ENCODE data around the gene C1QTNF12. TPM values are rescaled to one million over a fixed set of nuclear protein-coding genes. Genes with fewer than 3 reads are reported as not detected.
A peak's percentile ranks its signal among the peaks of the same experiment; 100 is the strongest.

Gene C1QTNF12
- total and polyA plus RNA-seq, 2 experiments from 2014 or later, result 2.1 to 3.1 TPM

DNA sequence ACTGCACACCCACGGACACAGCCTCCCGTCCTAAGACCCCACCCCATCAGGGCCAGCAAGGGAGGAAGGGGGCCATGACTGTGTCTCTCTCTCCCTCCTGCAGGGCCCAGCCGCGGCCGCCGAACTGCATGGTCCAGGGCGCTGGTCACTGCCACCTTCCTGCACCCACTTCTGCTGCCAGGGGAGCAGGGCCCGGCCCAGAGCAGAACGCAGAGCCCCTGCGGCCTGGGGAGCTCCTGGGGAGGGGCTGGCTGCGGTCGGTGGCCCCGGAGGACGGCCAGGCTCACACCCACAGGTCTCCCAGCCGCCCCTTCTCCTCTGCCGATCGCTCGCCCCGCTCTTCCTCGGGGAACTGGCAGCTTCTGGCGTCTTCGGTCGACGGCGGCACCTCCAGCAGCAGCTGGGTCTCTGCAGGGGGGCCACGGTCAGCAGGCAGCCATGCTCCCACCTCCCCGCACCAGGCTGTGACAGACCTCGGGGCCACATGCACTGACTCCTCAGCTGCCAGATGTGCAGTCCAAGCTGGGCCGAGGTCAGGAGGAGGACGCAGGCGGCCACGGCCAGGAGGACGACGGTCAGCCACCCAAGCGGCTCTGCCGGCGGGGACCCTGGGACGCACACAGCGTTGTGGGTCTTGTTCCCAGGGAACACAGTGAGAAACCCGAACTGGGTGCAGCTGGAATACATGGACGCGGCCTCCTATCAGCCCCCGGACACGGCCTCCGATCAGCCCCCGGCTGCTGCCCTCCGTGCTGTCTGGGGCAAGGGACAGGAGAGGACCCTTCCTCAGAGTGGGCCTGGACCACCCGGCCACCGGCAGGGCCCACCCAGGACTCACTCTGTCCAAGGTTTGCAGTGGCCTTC, 42.7 kb downstream of the C1QTNF12 start:
- Histone ChIP-seq H2AFZ (no peak overlapping the region), H3K4me1 (ENCODE audit: insufficient read depth) (no peaks in the 10 kb centered on the region), H3K79me2 (ENCODE audit: insufficient read depth) (no peaks in the 10 kb centered on the region), H3K36me3 (ENCODE audit: low read depth) (no peaks in the 10 kb centered on the region), H3K4me2 (ENCODE audit: unreplicated experiment) (no peak overlapping the region), H3K9me3 (ENCODE audit: low read depth) (no peaks in the 10 kb centered on the region), H3F3A (ENCODE audit: insufficient read depth) (no peaks in the 10 kb centered on the region), H3K9me2 (ENCODE audit: insufficient read depth) (no peaks in the 10 kb centered on the region), H3K27me3 (replicated peaks; ENCODE audit: insufficient read depth) (no peaks in the 10 kb centered on the region), H3K27ac (no peak overlapping the region), H4K20me1 (ENCODE audit: insufficient read depth) (no peaks in the 10 kb centered on the region), H3K9ac (no peak overlapping the region), H3K4me3 (no peak overlapping the region)
- WGBS, 2 experiments (ENCODE audit: low coverage in 1 of 2, low lambda C conversion rate in 2 of 2, missing lambda C conversion rate in 2 of 2), result 65 to 70% methylated on average over 32 to 48 of the region's 49 CpGs
- TF ChIP-seq EZH2phosphoT487 (IDR thresholded peaks at IDR 0.05; ENCODE audit: insufficient read depth, low read depth), result no peak
- no peak for TF ChIP-seq EZH2 (IDR thresholded peaks at IDR 0.05; ENCODE audit: insufficient read depth, poor library complexity, severe bottlenecking)
- DNase-seq, result no peak
- in situ Hi-C loops (cut with MboI), result no loop called here

DNA sequence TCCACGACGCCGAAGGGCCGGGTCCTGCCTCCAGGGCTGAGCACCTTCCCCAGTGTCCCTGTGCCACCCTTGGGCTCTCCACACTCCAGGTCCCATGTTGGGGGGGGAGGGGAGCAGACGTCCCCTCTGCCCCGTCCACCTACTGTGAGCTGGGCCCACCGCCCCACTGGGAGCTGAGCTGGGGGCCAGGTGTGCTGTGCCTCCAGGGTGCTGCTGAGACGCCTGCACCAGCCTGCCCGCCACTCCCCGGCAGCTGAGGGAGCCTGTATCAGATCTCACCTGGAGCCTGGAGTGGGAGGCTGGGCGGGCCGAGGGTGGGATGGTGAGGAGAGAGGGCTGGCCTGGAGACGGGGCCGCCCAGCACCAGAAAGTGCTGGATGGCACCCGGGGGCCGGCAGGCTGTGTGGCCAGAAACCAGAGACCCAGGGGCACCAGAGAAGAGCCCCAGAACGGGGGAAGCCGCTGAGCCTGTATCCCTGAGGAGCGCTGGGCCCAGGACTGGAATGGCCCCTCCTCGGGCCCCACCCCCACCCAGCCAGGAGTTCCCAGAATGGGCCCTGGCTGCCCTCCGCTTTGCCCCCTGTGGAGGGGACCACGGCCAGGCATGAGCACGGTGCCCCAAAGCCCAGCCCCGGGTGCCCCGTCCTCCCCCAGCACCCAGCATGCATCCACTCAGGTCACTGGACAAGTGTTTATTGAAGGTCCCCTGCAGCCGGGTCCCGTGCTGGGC, 43.5 kb downstream of the C1QTNF12 start:
- TF ChIP-seq EZH2phosphoT487 (IDR thresholded peaks at IDR 0.05; ENCODE audit: insufficient read depth, low read depth) (no peak), EZH2 (IDR thresholded peaks at IDR 0.05; ENCODE audit: insufficient read depth, poor library complexity, severe bottlenecking) (no peak)
- Histone ChIP-seq H3F3A (ENCODE audit: insufficient read depth) (no peaks in the 10 kb centered on the region), H3K4me3 (no peak overlapping the region), H3K4me2 (ENCODE audit: unreplicated experiment) (no peak overlapping the region), H4K20me1 (ENCODE audit: insufficient read depth) (no peaks in the 10 kb centered on the region), H3K27me3 (replicated peaks; ENCODE audit: insufficient read depth) (no peaks in the 10 kb centered on the region), H3K9me2 (ENCODE audit: insufficient read depth) (no peaks in the 10 kb centered on the region), H3K27ac (no peak overlapping the region), H3K9me3 (ENCODE audit: low read depth) (no peaks in the 10 kb centered on the region), H2AFZ (no peak overlapping the region), H3K9ac (no peak overlapping the region), H3K36me3 (ENCODE audit: low read depth) (no peaks in the 10 kb centered on the region), H3K79me2 (ENCODE audit: insufficient read depth) (no peaks in the 10 kb centered on the region), H3K4me1 (ENCODE audit: insufficient read depth) (no peaks in the 10 kb centered on the region)
- in situ Hi-C loops (cut with MboI), result no loop called here
- WGBS, 2 experiments (ENCODE audit: low coverage in 1 of 2, low lambda C conversion rate in 2 of 2, missing lambda C conversion rate in 2 of 2), result 52 to 61% methylated on average over 17 to 24 of the region's 27 CpGs
- no peak for DNase-seq

- Histone ChIP-seq H3K4me2 (ENCODE audit: unreplicated experiment) (peak overlapping the region; percentile 77), H3K27me3 (replicated peaks; ENCODE audit: insufficient read depth) (no peaks in the 10 kb centered on the region), H3K9me3 (ENCODE audit: low read depth) (no peaks in the 10 kb centered on the region), H3K4me1 (ENCODE audit: insufficient read depth) (no peaks in the 10 kb centered on the region), H3K36me3 (ENCODE audit: low read depth) (no peaks in the 10 kb centered on the region), H4K20me1 (ENCODE audit: insufficient read depth) (no peaks in the 10 kb centered on the region), H3K79me2 (ENCODE audit: insufficient read depth) (no peaks in the 10 kb centered on the region), H2AFZ (peak overlapping the region; percentile 34), H3K9ac (peak overlapping the region; percentile 51), H3K4me3 (peak overlapping the region; percentile 63), H3F3A (ENCODE audit: insufficient read depth) (no peaks in the 10 kb centered on the region), H3K9me2 (ENCODE audit: insufficient read depth) (no peaks in the 10 kb centered on the region), H3K27ac (no peak overlapping the region)
- in situ Hi-C loops (cut with MboI), result no loop called here
- WGBS, 2 experiments (ENCODE audit: low coverage in 1 of 2, low lambda C conversion rate in 2 of 2, missing lambda C conversion rate in 2 of 2), result 2 to 3% methylated on average over 23 to 58 of the region's 109 CpGs
- DNase-seq, result peak; percentile 67
- TF ChIP-seq EZH2phosphoT487 (IDR thresholded peaks at IDR 0.05; ENCODE audit: insufficient read depth, low read depth), result no peak
- TF ChIP-seq EZH2 (IDR thresholded peaks at IDR 0.05; ENCODE audit: insufficient read depth, poor library complexity, severe bottlenecking), result no peak
These were observed 45.4 kb downstream of the C1QTNF12 start for GRCh38 chr1:1200876-1201810.

Data from GM23248 (cell line).